Smooth muscle cell of the brain vasculature (primary cell): ENCODE measurements around the gene C16orf46.

Source experiments
- DNase-seq: peaks from one replicate; pipeline ENCODE4 v3.0.0-alpha.2; 2012; ENCODE audit warnings: low read depth, low spot score

The C16orf46 gene

GRCh38 chr16:81076566-81077075 lies 417 bp downstream of the C16orf46 start:
- no peak for DNase-seq

- DNase-seq, result no peak
These were observed 3.3 kb downstream of the C16orf46 start for GRCh38 chr16:81073560-81074330.

- DNase-seq, result no peak
These were observed 5.2 kb downstream of the C16orf46 start for GRCh38 chr16:81071805-81072204.

DNA sequence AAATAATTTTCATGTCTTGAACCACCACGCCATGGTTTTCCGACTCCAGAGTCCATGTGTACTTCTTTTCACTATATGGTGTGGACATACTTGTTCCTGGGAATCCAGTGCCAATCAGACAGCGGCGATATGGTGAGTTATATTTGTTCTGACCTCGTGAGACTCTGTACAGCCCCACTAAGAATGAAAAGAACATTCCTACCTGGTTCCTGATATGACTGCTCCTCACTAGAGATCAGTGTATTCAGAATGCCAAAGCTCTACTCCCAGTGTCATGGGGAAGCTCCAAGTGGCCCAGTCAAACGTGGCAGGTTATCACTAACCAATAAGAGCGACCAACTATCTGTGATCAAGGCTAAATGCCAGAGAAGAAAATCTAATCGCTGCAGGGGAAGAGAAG lies 6.1 kb downstream of the C16orf46 start:
- DNase-seq, result no peak

- DNase-seq, result no peak
These were observed 8.0 kb downstream of the C16orf46 start for GRCh38 chr16:81069063-81069462.

DNA sequence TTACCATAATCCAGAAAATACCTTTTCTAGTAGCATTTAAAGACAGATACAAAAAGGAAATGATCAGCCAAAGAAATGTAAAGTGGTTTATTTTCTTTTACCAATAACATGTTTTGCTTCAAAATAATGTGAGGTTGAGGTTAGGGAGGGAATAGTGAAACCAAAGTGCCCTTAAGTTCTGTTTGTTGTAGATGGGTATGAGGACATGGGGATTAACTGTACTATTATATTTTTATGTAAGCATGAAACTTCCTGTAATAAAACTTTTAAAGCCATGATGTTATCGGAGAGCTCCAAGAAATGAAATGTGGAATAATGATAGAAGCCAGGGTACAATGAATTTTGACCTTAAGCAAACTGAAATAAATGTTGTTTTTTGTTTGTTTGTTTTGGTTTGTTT lies 9.9 kb downstream of the C16orf46 start:
- no peak for DNase-seq

DNA sequence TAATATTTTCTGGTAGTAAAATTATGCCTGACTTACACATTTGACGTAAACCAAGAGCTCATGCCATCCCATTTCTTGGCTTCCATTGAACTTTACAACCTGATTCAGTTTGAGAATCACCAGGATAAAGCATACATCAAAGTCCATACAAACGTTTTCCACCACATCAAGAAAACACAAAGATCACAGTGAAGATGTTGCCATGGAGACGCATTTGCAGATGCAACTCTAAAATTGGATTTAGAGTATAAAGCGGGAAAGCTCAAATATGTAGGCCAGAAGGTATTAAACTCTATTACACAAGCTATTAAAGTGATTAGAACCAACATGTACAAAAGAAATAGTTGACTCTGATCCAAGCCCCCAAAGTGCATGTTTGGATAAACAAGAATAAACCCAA lies 10.4 kb downstream of the C16orf46 start:
- DNase-seq, result no peak

GRCh38 chr16:81061871-81062608 lies 15.0 kb downstream of the C16orf46 start:
- no peak for DNase-seq

- DNase-seq, result no peak
These were observed 15.8 kb downstream of the C16orf46 start for GRCh38 chr16:81061307-81061640.

DNA sequence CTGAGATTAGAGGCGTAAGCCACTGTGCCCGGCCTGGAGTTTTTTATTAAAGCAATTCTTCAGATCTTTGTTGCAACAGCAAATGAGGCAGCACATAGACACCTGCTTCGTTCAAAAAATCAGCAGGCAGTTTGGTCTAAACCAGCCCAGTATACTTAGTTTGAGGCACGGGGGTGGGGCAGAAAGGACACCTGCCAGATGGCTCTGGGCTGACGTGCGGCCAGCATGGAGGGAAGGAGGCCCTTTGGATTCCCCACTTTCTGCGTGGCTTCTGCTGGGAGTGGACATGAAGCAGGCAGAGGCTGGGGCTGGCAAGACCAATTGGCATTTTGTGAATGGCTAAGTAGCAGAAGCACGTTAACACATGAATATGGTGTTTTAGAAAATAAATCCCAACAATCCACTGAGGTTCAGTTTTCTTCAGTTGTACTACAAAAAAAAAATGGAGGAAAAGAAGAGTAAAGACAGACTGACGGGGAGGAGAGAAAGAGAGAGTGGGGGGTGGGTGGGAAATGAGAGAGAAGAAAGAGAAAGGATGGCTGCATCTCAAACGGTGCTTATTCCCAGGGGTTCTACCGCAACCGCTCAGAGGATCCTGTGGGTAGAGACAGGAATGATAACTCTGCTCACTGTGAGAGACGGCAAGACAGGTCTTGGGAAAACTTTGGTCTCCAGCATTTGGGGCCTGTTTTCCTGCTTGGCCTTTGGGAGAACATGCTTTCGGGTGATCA lies 16.3 kb downstream of the C16orf46 start:
- DNase-seq, result no peak

- DNase-seq, result no peak
These were observed 23.3 kb downstream of the C16orf46 start for GRCh38 chr16:81053761-81054160.

DNA sequence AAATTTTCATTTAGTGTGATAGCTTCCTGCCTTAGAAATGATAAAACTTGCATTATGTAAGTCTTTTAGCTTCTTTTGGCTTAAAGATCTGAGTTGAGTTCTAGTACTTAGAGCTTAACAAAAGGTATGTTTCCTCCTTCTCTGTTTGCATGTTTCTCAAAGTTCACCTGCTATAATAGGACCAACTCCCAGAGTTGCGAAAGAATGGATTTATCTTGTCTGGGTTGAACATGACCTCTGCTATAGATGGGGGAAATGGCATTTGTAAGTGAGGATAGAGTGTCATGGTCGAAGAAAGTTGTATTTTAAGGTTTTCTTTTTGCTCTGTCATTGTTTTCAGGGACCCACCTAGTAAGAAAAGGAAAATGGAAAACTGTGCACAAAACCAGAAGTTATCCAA lies 34.2 kb downstream of the C16orf46 start:
- DNase-seq, result no peak

- no peak for DNase-seq
These were observed 35.3 kb downstream of the C16orf46 start for GRCh38 chr16:81041696-81042095.

GRCh38 chr16:81040842-81041241 lies 36.2 kb downstream of the C16orf46 start:
- no peak for DNase-seq

DNA sequence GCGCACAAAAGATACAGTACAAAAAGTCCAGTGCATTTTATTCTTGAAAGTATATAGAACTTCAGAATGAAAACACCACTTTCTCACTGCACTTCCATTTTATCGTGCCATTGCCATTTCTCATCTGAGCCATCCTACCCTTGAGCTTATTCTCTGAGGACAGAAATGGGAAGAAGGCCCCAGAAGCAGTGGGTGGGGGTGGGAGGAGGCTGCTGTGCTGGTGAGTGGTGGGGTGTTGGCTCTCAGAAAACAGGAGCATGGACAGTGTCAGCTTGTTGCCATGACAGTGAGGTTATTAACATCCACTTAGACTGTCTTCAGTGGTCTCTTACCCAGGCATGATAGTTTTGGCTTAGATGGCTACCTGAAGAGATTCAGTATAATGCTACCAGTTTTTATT lies 36.9 kb downstream of the C16orf46 start:
- DNase-seq, result no peak

DNA sequence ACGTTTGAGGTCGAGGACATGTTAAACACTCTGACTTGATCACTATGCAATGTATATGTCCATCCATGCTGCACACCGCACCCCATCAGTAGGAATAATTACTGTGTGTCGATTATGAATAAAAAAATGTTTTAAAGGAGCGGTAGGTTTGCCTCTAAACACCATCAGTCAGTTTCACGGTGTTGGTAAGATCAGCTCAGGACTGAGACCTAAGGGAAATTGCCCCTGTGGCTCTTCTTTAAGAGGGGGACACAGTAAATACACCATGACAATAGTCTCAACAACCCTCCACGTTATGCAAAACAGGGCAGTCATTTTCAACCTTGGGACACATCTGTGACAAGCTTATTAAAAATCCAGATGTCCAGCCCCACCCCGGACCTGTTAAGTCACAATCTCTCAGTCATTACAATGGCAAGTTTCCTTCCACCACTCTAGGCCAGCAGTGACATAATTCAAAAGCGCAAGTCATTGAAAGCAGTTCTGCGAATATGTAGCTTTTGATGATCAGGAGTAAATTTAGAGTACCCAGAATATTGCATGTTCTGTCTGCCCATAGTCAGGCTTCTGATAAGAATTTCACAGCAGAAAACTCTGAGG lies 40.2 kb downstream of the C16orf46 start:
- no peak for DNase-seq

GRCh38 chr16:81035975-81036750 lies 40.9 kb downstream of the C16orf46 start:
- DNase-seq, result no peak

DNA sequence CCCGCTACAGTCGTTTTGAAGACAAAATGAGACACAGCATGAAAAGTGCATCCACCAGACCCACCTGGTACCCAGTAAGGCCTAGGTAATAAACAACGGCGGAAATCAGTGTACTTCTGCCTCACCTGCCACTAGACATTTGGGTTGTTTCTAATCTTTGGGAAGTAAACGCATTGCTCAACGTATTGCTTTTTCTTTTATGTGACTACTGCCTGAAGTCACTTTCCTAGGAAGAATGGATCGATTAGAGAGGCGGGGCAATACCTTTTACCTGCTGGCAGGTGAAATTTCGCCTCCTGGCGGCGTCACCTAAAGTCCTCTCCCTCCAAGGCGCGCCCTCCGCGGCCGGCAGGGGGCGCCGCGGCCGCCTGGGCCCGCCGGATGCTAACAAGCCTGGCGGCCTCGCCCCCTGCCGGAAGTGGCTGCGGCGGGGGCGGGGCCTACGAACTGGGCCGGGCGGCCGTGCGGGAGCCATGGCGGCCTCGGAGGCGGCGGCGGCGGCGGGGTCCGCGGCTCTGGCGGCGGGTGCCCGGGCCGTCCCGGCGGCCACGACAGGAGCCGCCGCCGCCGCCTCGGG lies 41.6 kb downstream of the C16orf46 start, which contains the start of gene ATMIN:
Gene ATMIN (plus strand): TSS at position 445 of the 577 bp plus-strand sequence. CDS start 29 bp downstream, at position 474.
- DNase-seq, result peak; percentile 65

DNA sequence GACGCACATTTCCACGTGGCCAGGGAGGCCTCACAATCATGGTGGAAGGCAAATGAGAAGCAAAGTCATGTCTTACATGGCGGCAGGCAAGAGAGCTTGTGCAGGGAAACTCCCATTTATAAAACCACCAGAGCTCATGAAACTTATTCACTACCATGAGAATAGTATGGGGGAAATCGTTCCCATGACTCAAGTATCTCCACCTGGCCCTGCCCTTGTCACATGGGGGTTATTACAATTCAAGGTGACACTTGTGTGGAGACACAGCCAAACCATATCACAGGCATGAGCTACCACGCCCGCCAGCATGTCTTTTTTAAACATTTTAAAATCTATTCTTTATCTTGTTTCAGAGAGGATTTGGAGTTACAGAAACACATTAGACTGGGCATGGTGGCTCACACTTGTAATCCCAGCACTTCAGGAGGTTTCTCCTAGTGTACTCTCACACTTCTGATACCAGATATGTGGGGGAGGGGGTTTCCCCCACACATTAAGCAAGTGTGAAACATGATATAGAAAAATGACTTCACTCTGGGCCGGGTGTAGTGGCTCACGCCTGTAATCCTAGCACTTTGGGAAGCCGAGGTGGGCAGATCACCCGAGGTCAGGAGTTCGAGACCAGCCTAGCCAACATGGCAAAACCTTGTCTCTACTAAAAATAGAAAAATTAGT lies 47.0 kb downstream of the C16orf46 start:
- no peak for DNase-seq

GRCh38 chr16:81026429-81026828 lies 50.6 kb downstream of the C16orf46 start:
- DNase-seq, result no peak
